ENCODE results near the gene TCF7.

TCF7 gene

DNA sequence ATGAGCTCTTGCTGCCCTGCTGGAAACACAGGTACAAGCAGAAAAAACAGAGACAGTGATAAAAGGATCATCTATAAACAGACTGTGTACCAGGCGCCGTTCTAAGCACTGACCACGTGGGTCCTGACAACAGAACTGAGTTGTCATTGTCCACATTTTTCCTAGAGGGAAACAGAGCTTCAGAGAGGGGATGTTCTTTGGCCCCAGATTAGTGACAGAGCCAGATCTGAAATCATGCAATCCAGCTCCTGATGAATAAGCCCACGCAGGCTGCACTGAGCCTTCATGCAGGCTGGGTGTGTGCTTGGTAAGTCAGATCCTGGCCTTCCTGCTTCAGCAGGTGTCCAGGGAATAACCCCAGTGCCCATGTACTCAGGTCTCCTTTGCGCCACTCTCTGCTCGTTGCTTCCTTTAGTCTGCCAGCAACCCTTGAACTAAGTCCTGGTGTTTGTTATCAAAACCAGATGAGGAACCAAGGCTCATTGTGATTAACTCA is 22.8 kb upstream of the TCF7 start:
- no peak for DNase-seq

DNA sequence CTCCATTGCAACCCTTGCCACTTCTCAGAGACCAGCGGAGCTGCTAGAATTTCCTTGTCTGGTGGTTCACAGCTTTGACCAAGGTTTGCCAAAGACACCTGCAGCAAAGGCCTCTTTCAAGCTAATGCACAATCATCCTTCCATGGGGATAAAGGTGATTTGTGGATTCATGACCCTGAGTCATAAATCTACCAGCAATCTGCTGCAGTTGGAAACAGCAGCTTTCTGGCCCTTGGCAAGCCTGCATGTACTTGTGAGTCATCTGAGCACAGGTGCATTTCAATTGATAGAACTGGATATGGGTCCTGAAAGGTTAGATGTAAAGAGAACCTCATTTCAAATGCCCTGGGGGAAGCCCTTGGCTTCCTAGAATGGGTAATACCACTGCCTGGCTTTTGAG is 21.6 kb upstream of the TCF7 start:
- DNase-seq: no peak

DNA sequence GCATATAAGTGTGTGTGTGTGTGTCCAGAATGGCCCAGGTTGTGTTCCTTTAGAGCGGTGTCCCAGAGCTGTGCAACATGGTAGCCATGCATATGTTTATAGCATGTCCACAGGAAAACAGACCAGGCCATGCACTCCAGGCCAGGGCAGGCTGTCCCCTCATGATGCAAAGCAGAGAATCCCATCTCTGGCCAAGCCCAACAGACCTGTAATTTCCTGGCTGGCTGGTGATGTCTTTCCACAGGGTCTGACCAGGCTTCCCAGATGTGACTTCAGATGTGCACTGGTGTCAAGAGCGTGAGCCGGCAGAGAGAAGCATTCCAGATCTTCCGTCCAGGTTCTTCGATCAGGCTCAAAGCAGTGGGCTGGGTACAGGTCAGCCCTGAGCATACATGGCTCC is 21.1 kb upstream of the TCF7 start:
- DNase-seq: no peak

DNA sequence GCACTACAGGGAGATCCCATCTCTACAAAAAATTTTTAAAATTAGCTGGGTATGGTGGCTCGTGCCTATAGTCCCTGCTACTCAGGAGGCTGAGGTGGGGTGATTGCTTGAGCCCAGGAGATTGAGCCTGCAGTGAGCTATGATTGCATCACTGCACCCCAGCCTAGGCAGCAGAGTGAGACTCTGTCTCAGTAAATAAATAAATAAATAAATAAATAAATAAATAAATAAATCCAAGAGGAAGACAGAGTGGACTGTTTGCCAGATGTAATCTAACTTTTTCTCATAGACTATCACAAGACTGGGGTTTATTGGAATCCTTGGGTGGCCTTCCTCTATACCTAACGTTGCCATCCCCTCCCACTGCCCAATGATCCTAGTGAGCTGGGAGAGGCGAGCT is 19.2 kb upstream of the TCF7 start:
- no peak for DNase-seq

DNA sequence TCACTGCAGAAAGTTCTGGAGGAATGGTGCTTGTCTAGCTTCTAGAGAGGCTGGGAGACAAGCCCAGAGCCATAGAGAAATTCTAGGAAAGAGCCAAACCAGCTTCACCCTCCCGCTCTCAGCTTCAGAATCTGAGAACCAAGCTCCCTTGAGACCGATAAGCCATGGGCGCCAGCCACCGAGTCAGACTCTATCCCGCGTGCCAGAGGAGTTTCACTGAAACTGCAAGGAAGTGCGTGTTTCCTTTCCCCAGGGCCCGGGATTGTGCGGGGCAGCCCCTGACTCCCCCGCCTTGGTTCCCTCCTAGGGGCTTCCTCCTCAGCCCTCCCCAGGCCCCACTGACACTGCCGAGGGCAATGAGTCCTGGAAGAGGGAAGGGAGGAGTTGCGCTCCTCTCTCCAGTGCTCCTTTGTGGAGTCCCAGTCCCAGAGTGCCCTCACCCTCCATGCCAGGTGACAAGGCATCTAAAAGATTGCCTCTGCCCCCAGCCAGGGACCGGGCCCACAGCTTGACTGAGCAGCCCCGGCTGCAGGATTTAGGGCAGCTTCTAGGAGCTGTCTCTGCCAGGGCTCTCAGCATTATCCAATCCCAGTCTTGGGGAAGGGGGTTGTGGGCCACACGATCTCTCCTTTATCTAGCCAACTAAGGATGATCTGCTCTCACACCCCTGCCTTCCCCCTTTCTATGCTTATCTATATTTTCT is 18.4 kb upstream of the TCF7 start:
- no peak for DNase-seq

DNA sequence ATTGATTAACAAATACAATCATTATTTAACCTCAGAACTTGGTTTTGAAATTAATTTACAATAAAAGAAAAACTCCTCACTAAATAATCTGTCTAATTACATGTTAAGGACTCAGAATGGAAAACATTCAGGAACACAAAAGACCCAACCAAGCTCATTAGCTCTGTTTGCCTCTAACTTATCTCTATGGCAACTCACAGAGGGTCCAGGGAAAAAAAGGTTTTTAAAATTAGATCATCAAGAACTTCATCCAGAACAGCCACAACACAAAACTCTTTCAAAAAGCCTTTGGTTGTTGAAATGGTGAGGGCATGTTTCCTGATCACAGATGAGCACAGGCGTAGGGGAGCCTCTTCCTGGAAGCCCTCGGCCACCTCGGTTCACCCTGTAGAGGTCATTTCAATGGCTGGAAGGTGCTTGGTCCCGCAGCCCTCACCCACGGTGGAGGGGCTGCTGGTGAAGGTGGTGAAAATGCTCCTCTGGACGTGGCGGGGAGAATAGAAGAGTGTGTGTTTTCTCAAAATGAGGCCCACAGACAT is 17.2 kb upstream of the TCF7 start:
- DNase-seq: no peak

DNA sequence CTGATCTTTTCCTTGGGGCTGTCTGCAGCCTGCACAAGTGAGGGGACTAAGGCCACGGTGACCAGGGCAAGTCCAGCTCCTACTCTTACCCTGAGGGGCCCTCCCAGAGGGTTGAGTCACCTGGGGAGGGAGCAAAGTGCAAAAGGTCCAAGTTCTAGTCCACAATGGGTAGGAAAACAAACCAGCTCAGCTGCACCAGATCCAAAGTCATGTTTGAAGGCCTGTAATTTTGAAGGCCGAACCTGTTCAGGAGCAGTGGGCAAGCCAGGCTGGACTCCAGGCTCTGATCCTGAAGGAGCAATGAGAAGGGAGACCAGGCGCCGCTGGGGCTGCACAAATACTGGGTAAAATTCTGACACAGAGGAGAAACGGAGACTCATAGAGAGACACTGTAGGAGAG is 15.8 kb upstream of the TCF7 start:
- DNase-seq: no peak

DNA sequence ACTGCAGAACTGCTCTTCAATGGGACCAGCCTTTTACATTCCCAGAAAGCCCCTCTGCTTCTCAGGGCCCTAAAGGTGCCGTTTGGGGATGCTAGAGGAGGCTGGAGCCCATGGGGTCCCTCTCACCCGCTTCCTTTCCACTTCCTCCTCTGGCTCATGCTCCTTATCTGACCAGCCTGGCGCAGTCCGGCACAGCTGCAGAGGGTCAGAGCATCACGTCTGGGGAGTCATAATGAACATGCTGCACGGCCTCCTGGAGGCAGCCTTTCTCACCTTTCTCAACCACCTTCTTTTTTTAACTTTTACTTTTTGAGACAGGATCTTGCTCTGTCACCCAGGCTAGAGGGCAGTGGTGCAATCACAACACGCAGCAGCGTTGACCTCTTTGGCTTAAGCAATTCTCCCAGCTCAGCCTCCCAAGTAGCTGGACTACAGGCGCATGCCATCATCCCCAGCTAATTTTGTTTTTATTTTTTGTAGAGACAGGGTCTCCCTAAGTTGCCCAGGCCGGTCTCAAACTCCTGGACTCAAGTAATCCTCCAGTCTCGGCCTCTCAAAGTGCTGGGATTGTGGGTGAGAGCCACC is 15.1 kb upstream of the TCF7 start:
- peak; percentile 28 for DNase-seq

DNA sequence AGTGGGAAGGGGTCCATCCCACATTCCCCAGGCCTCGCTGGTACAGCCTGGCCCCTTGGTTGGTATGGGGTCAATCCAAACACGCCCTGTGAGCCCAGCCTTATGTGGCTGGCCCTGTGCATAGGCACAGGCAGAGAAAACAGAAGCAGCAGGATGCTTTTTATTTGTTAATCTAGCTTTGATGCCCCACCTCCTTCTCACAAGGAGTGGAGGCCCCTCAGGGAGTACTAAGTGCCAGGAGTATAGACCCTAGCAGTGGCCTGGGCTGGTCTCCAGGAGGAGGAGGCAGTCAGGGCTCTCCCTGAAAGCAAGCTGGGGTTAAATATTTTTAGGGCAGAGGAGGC is 14.6 kb upstream of the TCF7 start:
- no peak for DNase-seq

DNA sequence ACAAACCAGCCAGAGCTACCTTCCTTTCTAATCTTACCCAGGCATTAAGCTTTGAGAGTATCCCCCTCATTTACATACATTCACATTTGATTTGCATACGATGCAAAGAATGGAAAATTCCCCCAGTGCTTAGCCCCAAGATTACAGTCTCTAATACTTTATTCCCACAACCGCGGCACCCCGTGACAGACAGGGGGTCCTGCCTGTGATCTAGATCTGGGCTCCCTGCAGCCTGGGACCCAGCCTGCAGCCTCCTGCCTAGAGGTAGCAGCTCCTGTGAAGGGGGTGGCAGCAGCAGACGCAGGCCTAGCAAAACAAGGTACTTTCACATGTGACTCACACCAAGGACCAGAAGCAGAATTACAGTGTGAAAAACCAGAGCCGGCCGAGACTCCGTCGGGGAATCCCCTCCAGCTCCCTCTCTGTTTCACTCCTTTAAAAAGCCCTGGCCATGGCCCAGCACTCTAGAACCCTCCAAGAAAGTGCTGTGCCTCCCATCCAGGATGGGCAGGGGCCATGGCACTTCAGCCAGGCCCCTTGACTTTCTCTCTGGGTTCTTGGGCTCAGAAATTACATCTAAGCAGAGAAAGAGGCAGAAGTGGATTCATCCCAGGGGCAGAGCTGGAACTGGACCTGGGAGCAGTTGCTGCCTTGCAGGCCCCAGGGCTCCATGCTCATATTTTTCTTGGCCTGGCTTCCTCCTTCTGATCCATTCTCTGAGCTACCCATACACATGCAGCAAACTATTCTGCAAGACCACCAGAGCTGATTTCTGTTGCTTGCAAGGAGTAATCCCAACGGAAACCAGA is 14.0 kb upstream of the TCF7 start:
- DNase-seq: peak; percentile 80

DNA sequence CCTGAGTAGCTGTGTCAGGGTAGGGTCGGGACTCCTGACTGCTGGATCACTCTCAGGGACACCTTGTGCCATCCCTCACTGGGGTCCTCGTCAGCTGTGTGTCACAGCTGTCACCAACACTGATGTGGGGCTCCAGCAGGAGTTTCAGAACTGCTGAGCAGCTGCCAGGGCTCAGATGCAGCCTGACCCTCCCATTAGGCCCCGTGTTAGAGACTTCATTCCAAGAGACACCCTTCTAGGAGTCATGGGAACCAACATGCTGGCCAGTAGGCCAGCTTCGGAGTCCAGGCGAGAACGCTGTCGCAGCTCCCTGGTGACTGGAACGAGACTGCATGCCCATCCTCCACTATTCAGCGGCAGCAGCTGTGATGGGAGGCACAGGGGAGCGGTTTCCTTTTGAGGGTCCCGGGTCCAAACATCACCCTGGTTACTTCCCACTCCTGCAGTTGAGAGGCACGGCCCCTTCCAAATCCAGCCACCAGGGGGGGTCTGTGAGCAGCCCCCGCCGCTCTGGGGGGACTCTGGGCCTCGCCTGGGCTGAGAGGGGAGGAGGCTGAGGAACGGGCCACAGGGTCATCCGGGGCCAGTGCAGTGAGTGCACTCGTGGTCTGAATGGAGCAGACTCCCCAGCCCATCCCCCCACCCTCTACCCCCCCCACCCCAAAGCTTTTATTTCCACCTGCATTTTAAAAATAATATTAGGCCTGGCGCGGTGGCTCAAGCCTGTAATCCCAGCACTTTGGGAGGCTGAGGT is 12.6 kb upstream of the TCF7 start:
- DNase-seq: peak; percentile 46

DNA sequence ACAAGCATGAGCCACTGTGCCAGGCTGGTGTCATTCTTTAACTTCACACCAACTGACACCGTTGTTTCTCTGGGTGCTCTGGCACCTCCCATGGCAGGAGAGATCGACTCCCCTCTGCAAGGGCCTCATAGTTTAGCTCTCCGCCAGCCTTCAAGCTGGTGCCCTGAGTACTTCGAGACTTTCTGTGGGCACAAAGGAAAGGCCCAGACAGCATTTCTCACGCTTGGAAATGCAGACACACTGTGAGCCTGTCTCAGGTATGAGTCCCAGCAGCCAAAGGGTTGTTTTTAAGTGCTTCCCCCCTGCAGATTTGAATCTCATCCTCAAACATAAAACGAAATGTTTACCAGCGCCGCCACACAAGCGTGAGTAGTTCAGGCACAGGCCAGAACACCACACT is 11.1 kb upstream of the TCF7 start:
- DNase-seq: no peak

DNA sequence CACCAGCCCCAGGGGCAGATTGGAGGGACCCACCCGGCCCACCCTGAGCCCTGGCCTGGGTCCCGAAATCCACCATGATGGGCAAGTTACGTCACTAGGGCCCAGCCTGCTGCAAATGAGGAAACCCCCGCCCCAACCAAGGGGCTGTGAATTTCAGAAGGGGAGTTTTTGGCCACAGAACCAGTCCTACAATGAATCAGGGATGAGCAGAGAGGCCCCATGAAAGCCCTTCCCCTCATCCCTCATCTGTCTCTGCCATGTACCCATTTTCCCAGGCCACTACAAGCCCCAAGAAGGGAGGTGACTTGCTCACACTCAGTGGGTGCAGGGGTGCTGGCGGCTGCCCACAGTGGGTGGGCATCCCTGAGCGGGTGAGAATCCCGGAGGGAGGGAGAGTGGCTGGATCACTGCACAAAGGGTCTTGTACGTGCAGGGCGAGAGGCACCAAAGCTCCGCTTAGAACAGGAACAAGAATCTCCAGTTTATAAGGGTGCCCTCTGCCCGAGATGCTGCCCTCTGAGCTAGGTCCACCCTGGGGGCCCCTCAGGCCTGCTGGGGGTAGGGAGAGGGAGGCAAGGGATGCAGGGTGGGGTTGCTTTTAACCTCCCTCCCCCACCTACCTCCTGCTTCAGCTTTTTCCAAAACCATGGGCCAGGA is 10.4 kb upstream of the TCF7 start:
- no peak for DNase-seq

DNA sequence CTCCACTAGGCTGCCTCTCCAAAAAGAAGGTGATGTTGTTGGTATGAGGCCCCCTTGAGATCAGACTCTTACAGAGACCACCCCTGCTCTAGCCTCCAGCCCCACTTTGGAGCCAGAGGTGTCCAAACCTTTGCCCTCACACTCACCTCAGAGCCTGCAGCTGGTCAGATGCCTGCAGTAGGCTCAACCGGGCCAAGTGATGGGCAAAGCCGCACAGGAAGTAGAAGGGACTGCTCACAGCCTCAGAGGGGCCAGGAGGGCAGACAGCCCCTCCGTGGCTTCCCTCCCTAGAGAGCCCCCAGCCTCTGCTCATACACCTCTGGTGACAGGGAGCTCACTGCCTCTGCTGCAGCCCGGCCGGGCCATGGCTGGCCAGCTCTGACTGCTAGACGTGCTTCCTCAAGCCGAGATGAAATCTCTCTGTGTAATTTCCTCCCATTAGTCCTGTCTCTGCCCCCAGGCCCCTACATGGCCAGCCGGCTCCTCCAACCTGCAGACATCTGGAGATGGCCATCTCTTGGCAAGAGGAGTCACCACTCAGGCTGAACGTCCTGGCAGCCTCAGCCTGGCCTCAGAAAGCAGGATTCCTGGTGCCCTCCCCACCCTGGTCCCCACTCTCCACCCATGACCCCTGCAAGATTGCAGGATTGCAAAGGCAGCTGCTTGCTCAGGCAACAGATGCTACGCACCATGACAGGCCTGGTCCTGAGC is 7.3 kb upstream of the TCF7 start:
- no peak for DNase-seq

DNA sequence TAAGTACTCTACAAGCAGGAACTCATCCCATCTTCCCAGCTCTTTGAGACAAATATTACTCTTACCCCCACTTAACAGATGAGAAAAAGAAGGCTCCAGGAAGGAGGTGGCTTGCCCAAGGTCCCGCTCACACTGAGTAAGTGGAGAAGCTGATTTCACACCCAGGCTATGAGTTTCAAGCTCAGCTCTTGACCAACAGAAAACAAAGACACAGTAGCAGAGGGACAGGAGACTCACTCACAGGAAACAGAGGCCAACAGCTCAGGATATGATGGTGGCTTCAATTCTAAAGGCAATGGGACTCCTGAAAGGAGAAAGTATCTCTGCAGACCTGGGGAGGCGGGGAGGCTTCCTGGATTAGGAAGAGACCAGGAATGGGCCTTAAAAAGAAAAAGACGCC is 6.7 kb upstream of the TCF7 start:
- DNase-seq: no peak

DNA sequence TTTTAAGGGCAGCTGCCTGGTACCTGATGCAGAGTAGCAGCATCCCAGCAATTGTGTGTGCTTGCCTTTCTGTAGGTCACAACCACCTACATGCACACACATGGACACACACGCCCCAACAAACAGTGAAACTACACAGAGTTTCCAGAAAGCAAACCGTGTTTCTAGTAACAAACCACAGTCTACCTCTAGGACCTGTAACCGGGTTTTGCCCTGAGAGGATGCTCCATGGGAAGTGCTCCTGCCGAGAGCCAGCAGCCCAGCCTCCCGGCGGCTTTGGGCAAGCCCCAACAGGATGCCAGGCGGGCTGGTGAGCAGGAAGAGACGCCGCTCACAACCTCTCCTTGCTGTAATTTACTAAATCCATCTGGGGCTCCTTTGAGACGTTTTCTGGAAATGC is 4.1 kb upstream of the TCF7 start:
- DNase-seq: no peak

DNA sequence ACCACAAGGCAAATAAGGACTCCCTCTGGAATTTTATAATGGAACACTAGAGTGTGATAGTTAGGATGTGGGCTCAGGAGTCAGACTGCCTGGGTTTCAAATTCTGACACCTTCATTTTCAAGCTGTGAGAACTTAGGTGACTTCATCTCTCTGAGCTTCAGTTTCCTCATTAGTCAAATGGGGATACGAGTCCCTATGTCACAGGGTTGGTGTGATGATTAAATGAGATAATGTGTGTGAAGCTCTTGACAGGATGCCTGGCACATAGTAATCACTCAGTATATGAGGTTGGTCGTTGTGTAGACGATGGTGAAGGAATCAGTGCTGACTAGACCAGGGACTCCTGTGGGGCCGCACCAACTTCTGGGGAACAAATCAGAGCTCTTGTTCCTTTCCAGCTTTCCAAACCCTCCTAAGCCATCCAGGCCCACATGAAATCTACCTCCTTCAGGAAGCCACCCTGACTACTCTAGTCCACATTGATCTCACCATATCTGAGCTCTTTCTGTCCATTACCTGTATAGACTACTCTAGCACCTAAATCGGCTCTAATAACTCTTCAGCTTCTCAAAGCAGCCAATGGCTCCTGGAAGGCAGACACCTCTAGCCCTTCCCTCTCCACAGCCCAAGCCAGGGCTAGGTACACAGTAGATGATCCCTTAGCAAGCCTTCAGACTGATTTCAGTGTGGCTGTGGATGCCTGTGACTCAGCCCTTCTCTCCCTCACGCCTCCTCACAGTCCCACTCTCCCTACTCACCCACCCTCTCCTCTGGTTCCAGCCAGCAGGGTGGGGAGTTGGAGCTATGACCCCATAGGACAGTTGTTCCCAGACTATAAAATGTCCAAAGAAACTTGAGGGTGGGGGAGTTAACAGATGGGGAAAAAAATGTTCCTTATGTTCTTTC is 2.5 kb upstream of the TCF7 start:
- no peak for DNase-seq

DNA sequence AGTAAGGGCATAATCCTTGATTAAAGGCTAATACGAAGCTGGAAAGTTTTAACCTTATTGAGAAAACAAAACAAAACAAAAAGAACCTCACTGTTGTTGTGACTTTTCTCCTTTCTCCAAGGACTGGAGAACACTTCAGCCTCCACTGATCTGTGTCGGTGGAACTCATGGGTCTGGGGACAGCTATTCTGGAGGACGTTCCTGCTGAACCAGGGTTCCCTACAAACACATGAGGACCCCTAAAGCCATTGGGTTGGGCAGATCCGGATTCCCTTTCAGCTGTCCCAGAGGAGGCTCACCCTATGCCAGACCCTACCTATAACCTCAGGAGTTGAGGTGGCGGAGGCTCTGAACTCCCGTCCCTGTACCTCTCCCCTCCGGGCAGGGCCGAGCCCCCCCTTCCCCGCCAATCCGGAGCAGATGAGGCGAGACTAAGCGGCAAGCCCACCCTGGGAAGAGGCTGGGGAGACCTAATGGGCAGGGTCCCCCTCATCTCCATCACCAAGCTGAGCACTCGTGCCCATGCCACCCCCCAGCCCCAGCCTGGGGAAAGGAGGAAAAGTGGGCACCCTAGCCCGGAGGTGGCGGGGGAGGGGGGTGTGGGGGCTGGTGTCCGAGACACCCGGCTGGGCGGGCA is 1.6 kb upstream of the TCF7 start:
- no peak for DNase-seq

DNA sequence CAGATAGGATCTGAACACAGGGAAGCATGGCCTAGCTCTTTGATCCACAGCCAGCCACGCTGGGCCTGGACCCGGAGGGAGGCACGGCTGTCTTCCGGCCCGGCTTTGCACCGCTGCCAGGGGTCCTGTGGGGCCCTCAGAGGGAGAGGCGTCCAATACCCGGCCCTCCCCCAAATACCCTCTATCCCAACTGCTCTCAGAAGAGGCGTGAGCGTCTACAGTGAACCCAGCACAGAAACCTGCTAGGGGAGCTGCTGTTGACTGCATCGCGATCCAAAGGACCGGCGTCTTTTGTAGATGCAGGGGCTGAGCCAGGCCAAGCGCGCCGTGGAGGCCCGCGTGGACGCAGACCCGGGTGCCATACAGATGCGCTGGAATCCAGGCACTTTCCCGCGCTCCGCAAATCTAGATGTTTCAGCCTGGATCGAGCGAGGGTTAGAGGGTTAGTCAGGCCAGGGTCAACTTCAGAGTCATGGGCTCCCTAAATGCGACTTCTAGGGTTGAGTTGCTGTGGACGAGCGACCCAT is 1.1 kb upstream of the TCF7 start:
- no peak for DNase-seq

All from NK-92 treated with Interleukin-12 subunit alpha and Interleukin-12 subunit beta, amount 100 ng/mL, for 24 hours (cell line).